ENCODE measurements around the gene CHST9.
A peak's percentile ranks its signal among the peaks of the same experiment; 100 is the strongest.
"Not testable (repeated sequence)": the region's sequence is repeated elsewhere in the genome, so short reads cannot be mapped to it uniquely, and the experiment has no call there.

Gene CHST9

DNA sequence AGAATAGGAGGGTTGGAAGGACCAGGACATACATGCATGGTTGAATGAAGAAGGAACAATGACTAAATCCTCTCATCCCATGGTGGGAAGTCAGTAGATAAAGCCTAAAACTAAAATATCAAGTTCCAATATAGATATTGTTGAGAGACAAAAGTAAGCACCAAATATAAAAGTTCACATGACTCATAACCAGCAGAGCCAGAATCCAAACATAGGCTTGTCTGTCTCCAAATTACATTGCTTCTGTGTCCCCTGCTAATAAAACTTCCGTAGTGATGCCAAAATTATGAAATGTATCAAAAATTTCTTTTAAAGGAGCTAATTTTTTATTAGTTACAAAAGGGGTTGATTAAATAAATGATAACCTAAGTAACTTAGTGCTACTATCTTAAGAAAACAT is 19.7 kb downstream of the CHST9 start:
- no peak for DNase-seq (ENCODE audit: low read depth)
- TF ChIP-seq, protein P1, sequence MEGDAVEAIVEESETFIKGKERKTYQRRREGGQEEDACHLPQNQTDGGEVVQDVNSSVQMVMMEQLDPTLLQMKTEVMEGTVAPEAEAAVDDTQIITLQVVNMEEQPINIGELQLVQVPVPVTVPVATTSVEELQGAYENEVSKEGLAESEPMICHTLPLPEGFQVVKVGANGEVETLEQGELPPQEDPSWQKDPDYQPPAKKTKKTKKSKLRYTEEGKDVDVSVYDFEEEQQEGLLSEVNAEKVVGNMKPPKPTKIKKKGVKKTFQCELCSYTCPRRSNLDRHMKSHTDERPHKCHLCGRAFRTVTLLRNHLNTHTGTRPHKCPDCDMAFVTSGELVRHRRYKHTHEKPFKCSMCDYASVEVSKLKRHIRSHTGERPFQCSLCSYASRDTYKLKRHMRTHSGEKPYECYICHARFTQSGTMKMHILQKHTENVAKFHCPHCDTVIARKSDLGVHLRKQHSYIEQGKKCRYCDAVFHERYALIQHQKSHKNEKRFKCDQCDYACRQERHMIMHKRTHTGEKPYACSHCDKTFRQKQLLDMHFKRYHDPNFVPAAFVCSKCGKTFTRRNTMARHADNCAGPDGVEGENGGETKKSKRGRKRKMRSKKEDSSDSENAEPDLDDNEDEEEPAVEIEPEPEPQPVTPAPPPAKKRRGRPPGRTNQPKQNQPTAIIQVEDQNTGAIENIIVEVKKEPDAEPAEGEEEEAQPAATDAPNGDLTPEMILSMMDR (IDR thresholded peaks at IDR 0.05; ENCODE audit: control insufficient read depth, extremely low read depth, insufficient read depth) = no peak
- H3K4me3 ChIP-seq (ENCODE audit: low read depth, low read length) = no peak overlapping the region

DNA sequence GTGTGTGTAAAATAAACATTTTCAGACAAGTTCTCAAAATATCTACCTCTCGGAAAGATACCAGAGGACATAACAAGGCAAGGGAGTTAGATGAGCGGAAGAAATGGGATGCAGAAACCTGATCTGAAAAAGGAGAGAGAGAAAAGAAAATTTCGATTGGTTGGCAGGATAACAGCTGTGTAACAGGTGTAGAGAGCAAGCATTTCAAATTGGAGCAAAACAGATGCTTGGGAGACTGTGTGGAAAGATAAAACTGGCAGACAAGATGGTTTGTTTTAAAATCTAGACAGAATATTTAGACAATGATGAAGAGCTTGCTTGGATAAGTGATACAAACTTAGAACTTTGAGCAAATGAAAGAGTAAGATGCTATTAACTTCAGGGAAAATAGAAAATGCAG is 20.2 kb downstream of the CHST9 start:
- H3K4me3 ChIP-seq (ENCODE audit: low read depth, low read length) = no peak overlapping the region
- no peak for DNase-seq (ENCODE audit: low read depth)
- TF ChIP-seq, protein P1 (IDR thresholded peaks at IDR 0.05; ENCODE audit: control insufficient read depth, extremely low read depth, insufficient read depth) = no peak

DNA sequence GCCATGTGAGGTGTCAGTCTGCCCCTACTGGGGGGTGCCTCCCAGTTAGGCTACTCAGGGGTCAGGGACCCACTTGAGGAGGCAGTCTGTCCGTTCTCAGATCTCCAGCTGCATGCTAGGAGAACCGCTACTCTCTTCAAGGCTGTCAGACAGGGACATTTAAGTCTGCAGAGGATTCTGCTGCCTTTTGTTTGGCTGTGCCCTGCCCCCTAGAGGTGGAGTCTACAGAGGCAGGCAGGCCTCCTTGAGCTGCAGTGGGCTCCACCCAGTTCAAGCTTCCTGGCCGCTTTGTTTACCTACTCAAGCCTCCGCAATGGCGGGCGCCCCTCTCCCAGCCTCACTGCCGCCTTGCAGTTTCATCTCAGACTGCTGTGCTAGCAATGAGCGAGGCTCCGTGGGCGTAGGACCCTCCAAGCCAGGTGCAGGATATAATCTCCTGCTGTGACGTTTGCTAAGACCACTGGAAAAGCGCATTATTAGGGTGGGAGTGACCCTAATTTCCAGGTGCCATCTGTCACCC is 21.9 kb downstream of the CHST9 start:
- peak; percentile 13 for DNase-seq (ENCODE audit: low read depth)
- H3K4me3 ChIP-seq (ENCODE audit: low read depth, low read length) = not testable (repeated sequence)
- TF ChIP-seq, protein P1 (IDR thresholded peaks at IDR 0.05; ENCODE audit: control insufficient read depth, extremely low read depth, insufficient read depth) = peak; percentile 60

DNA sequence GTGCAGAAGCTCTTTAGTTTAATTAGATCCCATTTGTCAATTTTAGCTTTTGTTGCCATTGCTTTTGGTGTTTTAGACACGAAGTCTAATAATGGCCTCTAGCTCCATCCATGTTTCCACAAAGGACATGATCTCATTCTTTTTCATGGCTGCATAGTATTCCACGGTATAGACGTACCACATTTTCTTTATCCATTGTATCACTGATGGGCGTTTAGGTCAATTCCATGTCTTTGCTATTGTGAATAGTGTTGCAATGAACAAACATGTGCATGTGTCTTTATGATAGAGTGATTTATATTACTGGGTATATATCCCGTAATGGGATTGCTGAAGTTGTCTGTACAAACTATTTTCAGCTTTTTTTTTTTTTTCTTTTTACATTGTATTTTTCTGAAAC is 35.9 kb downstream of the CHST9 start:
- not testable (repeated sequence) for DNase-seq (ENCODE audit: low read depth); H3K4me3 ChIP-seq (ENCODE audit: low read depth, low read length)

DNA sequence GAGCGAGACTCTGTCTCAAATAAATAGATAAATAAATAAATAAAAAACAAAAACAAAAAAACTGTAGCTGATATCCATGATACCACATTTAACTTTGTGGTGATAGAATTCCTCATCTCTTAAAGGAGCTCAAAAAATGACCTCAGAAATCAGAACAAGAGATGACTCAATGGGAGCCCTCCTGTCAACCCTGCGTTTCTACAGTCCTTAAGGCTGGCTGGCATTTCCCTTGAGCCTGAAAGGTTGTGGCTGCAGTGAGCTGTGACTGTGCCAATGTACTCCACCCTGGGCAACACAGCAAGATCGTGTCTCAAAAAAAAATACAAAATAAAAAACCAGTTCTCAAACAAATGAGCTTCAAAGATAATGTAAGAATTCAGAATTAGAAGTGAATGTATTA is 40.4 kb downstream of the CHST9 start:
- no peak for DNase-seq (ENCODE audit: low read depth)
- TF ChIP-seq, protein P1 (IDR thresholded peaks at IDR 0.05; ENCODE audit: control insufficient read depth, extremely low read depth, insufficient read depth) = no peak
- no peak overlapping the region for H3K4me3 ChIP-seq (ENCODE audit: low read depth, low read length)

DNA sequence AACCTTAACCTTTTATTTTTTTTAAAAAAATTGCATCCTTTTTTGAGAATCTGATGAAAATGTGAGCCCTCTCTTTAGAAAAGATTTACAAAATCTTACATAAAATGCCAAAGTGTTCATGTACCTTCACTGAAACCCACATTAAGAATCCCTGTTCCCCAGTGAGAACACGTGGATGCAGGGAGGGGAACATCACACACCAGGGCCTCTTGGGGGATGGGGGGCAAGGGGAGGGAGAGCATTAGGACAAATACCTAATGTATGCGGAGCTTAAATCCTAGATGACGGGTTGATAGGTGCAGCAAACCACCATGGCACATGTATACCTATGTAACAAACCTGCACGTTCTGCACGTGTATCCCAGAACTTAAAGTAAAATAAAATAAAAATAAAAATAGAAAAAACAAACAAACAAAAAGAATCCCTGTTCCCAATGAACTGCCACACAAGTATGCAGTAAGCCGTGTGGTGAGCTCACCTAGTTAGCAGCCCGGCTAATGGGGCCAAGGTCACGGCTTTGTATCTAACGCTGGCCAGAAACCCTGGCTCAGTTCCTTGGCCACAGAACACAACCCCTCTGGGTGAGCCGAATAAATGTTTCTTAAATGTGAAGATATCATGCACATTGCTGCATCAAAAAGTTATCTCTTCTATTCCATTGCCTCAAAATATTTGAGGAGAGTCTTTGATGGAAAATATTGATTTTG is 41.4 kb downstream of the CHST9 start:
- TF ChIP-seq, protein P1 (IDR thresholded peaks at IDR 0.05; ENCODE audit: control insufficient read depth, extremely low read depth, insufficient read depth) = no peak
- no peak overlapping the region for H3K4me3 ChIP-seq (ENCODE audit: low read depth, low read length)
- DNase-seq (ENCODE audit: low read depth) = no peak

DNA sequence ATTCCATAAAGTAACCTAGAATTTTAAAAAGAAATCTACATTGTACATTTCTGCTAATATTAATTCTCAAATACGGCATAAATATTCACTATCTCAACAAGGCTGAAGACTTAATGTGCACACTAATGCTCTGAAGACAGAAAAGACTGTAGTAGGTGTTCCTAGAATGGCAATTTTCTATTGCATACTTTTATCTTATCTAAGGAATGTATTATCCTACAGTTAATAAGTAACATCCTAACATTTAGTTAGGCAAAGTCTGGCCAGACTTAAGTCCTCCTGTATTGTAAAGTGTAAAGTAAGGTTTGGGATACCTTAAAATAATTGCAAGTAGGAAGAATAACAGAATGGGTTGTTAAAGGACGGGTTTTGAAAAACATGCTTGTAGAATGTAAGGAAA is 42.2 kb downstream of the CHST9 start:
- H3K4me3 ChIP-seq (ENCODE audit: low read depth, low read length) = no peak overlapping the region
- TF ChIP-seq, protein P1 (IDR thresholded peaks at IDR 0.05; ENCODE audit: control insufficient read depth, extremely low read depth, insufficient read depth) = no peak
- DNase-seq (ENCODE audit: low read depth) = no peak

Data from LNCaP clone FGC (cell line).